Left renal cortex interstitium (tissue), 4 donors: ENCODE results near the gene ZNF805. TPM values are rescaled to one million over a fixed set of nuclear protein-coding genes. Genes with fewer than 3 reads are reported as not detected.
"Not testable (repeated sequence)": the region's sequence is repeated elsewhere in the genome, so short reads cannot be mapped to it uniquely, and the experiment has no call there.

ENCODE experiments used
- DNase-seq, 4 donors: peaks; one replicate each; pipeline ENCODE4 v3.0.0-alpha.2; 2013; ENCODE audit warnings: low read depth in 4 of 4, low spot score in 2 of 4, missing footprints in 1 of 4
- polyA plus RNA-seq, 4 donors: library from polyadenylated mRNA; unstranded; fragments of 120-200 nt; gene quantifications; one replicate each; pipeline ENCODE4 v1.2.1, GENCODE V29; 2013; ENCODE audit not compliant: insufficient read length in 4 of 4

Gene ZNF805
- polyA plus RNA-seq, 4 donors = 5.0 to 7.0 (median 5.6) TPM

- DNase-seq = no peak
These were observed 22.9 kb downstream of the ZNF805 start for GRCh38 chr19:57263244-57263741.

GRCh38 chr19:57267291-57267690 lies 26.9 kb downstream of the ZNF805 start:
- DNase-seq = no peak

- DNase-seq = no peak
These were observed 29.3 kb downstream of the ZNF805 start for GRCh38 chr19:57269515-57270250.

- DNase-seq = no peak
These were observed 30.8 kb downstream of the ZNF805 start for GRCh38 chr19:57271280-57271679.

GRCh38 chr19:57273014-57273413 lies 32.6 kb downstream of the ZNF805 start:
- DNase-seq = no peak

- no peak for DNase-seq
These were observed 36.0 kb downstream of the ZNF805 start for GRCh38 chr19:57276430-57276829.

GRCh38 chr19:57278481-57278880 lies 38.0 kb downstream of the ZNF805 start:
- not testable (repeated sequence) for DNase-seq

GRCh38 chr19:57279418-57280164 lies 39.2 kb downstream of the ZNF805 start:
- DNase-seq = peak; percentile 86 to 93 (median 92)

- peak; percentile 93 to 96 (median 96) for DNase-seq
These were observed 39.9 kb downstream of the ZNF805 start, which contains the start of gene ZNF460 for GRCh38 chr19:57280165-57280961. TSS of gene ZNF460 (plus strand) at chr19:57280485. CDS start at chr19:57280807, 322 bp downstream.

- DNase-seq = peak in 1 of 4 donors; percentile 13
These were observed 40.5 kb downstream of the ZNF805 start for GRCh38 chr19:57280962-57281400.

GRCh38 chr19:57282011-57282643 lies 41.7 kb downstream of the ZNF805 start:
- DNase-seq = no peak

GRCh38 chr19:57288373-57288772 lies 47.9 kb downstream of the ZNF805 start:
- no peak for DNase-seq

GRCh38 chr19:57290970-57291369 lies 50.5 kb downstream of the ZNF805 start:
- no peak for DNase-seq

- DNase-seq = no peak
These were observed 52.1 kb downstream of the ZNF805 start for GRCh38 chr19:57292547-57292946.

GRCh38 chr19:57293719-57294118 lies 53.3 kb downstream of the ZNF805 start:
- no peak for DNase-seq

- DNase-seq = no peak
These were observed 61.6 kb downstream of the ZNF805 start for GRCh38 chr19:57302020-57302465.

GRCh38 chr19:57302727-57303401 lies 62.4 kb downstream of the ZNF805 start:
- DNase-seq = no peak
